Activated T-helper 2 cell treated with anti-CD3 and anti-CD28 coated beads, Interferon-gamma antibody, Interleukin-2, Interleukin-4, amounts not matched to agents 10 μg/mL and 5 μg/mL and 100 μg/mL, durations not matched to agents 14 hours and 24 hours and 36 hours (primary cell): ENCODE results near the gene ASPDH. TPM values are rescaled to one million over a fixed set of nuclear protein-coding genes. Genes with fewer than 3 reads are reported as not detected.
A peak's percentile ranks its signal among the peaks of the same experiment; 100 is the strongest.

Source experiments
- DNase-seq: peaks from one replicate; pipeline ENCODE4 v3.0.0; 2021; ENCODE audit warnings: low spot score
- H3K27ac Mint-ChIP-seq: one replicate; pipeline ENCODE4 v1.8.0; 2021; ENCODE audit warnings: mixed read lengths
- H3K27me3 Mint-ChIP-seq: one replicate; pipeline ENCODE4 v1.8.0; 2021; ENCODE audit warnings: low read depth, mixed read lengths
- H3K36me3 Mint-ChIP-seq: one replicate; pipeline ENCODE4 v1.8.0; 2021; ENCODE audit warnings: low read depth, mixed read lengths
- H3K4me1 Mint-ChIP-seq: one replicate; pipeline ENCODE4 v1.8.0; 2021; ENCODE audit warnings: low read depth, mixed read lengths
- H3K4me3 Mint-ChIP-seq: one replicate; pipeline ENCODE4 v1.8.0; 2021; ENCODE audit warnings: low read depth, mild to moderate bottlenecking, moderate library complexity, mixed read lengths
- H3K9me3 Mint-ChIP-seq: one replicate; pipeline ENCODE4 v1.8.0; 2021; ENCODE audit warnings: mixed read lengths
- intact Hi-C: fragments of 100-400 bp; cut with micrococcal nuclease; formaldehyde crosslinking; loops from one replicate; pipeline ENCODE4 v1.15.1; 2023
- total RNA-seq: library from RNA; stranded (reverse); gene quantifications from 2 replicates; pipeline ENCODE4 v1.2.3, GENCODE V29; 2022

The ASPDH gene
- total RNA-seq, 1 donor from 2014 or later = not detected

DNA sequence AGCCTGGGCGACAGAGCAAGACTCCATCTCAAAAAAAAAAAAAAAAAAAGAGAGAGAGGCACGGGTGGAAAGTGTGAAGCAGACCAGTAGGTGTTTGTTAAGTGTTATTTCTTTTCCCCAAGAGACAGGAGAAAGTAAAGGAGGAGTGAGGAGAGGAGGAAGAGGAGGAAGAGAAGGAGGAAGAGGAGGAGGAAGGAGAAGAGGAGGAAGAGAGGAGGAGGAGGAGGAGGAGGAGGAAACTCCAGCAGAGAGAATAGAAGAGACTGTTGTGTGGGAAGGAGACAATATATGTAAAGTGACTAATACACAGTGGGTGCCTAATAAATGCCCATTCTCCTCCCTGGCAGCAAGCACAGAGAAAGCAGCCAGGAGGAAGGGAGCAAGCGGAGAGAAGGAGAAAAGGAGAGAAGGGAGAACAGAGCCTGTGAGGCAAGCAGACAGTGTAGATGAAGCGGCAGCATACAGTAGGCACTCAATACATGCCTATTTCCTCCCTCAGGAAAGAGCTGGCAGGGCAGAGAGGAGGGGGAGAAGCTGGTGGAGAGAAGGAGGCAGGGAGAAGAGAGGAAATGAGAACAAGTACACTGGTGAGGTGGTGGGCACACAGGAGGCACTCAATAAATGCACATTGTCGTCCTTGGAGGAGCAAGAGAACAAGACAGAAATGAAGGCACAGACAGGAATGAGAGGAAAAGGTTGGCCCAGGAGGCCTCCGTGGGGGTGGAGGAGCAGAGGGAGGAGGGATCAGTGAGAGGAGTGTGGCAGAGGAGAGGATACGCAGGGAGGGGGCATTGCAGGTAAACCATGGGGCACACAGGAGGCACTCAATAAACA, 19.3 kb downstream of the ASPDH start:
- no peaks in the 10 kb centered on the region for H3K36me3 Mint-ChIP-seq
- intact Hi-C loops = no loop called here
- H3K4me3 Mint-ChIP-seq = no peak overlapping the region
- DNase-seq = no peak
- H3K9me3 Mint-ChIP-seq = no peaks in the 10 kb centered on the region
- peaks cover 9% of the 10 kb centered on the region for H3K4me1 Mint-ChIP-seq
- no peak overlapping the region for H3K27ac Mint-ChIP-seq
- H3K27me3 Mint-ChIP-seq = peaks cover 9% of the 10 kb centered on the region

DNA sequence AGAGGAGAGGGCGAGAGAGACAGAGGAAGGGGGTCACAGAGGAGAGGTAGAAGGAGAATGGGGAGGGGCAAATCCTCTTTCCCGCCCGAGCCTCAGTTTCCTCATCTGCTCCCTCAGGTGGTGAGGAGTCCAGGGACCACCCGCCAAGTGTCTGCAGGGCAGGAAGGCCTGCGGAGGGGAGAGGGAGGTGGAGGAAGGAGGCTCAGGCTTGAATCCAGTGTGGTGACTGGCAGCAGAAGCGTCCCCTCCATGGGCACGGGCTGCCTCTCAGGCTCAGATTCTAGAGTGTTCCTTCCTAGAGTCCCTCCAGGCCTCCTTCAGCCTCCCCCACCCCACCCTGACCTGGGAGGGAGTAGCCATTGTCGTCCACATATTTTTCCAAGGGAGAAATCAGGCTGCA, 20.5 kb downstream of the ASPDH start:
- intact Hi-C loops = no loop called here
- H3K9me3 Mint-ChIP-seq = no peaks in the 10 kb centered on the region
- H3K36me3 Mint-ChIP-seq = no peaks in the 10 kb centered on the region
- peaks cover 9% of the 10 kb centered on the region for H3K4me1 Mint-ChIP-seq
- DNase-seq = no peak
- no peak overlapping the region for H3K4me3 Mint-ChIP-seq
- peaks cover 9% of the 10 kb centered on the region for H3K27me3 Mint-ChIP-seq
- no peak overlapping the region for H3K27ac Mint-ChIP-seq

DNA sequence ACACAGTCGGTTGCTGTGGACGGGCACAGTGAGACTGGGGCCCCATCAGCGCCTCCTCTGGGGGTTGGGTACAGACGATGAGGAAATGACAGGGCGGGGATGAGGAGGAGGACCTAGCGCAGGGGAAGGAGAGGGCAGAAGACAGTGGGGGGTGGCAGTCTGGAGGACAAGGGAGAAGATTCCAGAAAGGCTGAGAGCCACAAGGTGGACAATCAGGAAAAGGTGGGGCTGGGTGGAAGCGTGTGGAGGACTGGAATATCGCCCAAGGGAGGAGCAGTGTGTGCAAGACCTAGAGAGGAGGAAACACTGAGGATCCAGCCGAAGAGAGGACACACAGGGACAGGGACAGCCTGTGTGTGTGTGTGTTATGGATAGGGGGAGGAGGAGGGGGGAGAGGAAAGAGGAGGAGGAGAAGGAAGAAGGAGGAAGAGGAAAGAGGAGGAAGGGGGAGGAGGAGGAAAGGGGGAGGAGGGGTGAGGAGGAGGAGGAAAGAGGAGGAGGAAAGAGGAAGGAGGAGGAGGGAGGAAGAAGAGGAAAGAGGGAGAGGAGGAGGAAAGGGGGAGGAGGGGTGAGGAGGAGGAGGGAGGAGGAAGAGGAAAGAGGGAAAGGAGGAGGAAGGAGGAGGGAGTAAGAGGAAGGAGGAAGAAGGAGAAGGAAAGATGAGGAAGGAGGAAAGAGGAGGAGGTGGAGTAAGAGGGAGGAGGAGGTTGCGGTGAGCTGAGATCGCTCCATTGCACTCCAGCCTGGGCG, 21.2 kb downstream of the ASPDH start:
- intact Hi-C loops = no loop called here
- Mint-ChIP-seq H3K4me3 (peak overlapping the region; percentile 19), H3K9me3 (no peaks in the 10 kb centered on the region), H3K36me3 (no peaks in the 10 kb centered on the region), H3K4me1 (peaks cover 9% of the 10 kb centered on the region), H3K27me3 (peaks cover 9% of the 10 kb centered on the region), H3K27ac (no peak overlapping the region)
- no peak for DNase-seq

DNA sequence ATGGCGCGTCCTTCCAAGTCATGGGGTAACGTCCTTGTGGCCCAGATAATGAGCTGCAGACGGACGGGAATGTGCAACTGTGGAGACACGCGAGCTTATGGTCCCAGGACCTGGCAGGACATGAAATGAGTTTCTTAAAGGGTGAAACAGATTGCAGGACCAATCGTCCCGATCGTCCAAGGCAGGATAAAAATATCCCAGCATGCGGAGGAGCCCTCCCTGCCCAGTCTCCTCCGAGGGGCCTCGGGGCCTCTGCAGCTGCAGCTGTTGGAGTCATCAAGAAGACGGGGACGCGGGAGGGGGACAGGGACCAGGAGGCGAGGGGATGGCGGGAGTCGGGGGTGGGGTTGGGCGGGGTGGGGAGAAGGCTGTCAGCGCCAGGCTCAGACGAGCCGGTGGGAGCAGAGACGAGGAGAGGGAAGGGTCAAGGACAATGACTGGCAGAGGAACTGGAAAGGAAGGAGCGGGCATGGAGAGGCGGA, 22.7 kb downstream of the ASPDH start:
- intact Hi-C loops = no loop called here
- Mint-ChIP-seq H3K4me3 (no peak overlapping the region), H3K27me3 (peaks cover 9% of the 10 kb centered on the region), H3K4me1 (peaks cover 9% of the 10 kb centered on the region), H3K27ac (no peak overlapping the region), H3K9me3 (peaks cover 6% of the 10 kb centered on the region), H3K36me3 (peaks cover 7% of the 10 kb centered on the region)
- DNase-seq = no peak

DNA sequence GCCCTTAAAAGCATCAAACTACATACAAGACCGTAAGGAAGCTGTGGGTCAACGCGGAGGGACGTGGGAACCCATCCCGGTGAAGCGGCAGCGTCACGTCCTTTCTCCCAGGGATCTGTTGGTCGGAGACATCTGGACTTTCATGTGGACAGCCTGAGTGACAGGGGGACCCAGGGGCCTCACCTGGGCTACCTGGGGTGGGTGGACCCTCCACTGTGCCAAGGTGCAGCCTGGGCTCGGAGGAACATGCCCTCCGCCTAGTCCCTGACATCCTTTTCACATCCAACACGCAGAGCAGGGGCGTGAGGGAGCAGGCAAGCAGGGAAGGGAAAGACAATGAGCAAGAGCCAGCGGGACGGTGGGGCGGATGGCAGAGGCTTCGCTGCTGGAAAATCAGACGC, 23.3 kb downstream of the ASPDH start:
- Mint-ChIP-seq H3K4me3 (no peak overlapping the region), H3K9me3 (peaks cover 6% of the 10 kb centered on the region), H3K4me1 (peaks cover 9% of the 10 kb centered on the region), H3K27me3 (peaks cover 9% of the 10 kb centered on the region), H3K27ac (no peak overlapping the region), H3K36me3 (peaks cover 13% of the 10 kb centered on the region)
- intact Hi-C loops = no loop called here
- no peak for DNase-seq

DNA sequence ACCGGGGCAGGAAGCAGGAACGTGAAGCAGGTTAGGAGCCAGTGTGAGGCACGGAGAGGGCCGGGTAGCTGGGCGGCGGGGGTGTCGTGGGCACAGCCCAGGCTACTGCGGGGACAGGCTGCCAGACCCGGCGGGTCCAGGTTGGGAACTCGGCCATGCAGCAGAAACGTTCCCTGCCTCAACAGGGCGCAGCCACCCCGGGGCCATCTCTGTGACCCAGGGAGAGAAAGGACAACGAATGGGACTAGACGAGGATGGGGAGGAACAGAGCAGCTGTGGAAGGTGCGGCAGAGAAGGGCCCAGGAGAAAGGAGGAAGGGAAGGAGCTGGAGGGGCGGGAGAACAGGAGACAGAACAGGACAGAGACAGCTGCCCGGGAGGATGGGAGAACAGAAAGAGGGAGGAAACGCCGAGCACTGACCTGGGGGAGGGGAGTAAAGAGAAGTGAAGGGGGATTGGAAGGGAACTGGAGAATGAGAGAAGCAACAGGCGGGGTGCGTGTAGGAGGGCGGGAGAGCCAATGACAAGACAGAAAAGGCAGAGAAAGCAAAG, 24.2 kb downstream of the ASPDH start:
- Mint-ChIP-seq H3K4me3 (no peak overlapping the region), H3K27ac (no peak overlapping the region), H3K36me3 (peaks cover 21% of the 10 kb centered on the region), H3K9me3 (peaks cover 6% of the 10 kb centered on the region), H3K27me3 (peaks cover 9% of the 10 kb centered on the region), H3K4me1 (peaks cover 9% of the 10 kb centered on the region)
- DNase-seq = no peak
- intact Hi-C loops = no loop called here

DNA sequence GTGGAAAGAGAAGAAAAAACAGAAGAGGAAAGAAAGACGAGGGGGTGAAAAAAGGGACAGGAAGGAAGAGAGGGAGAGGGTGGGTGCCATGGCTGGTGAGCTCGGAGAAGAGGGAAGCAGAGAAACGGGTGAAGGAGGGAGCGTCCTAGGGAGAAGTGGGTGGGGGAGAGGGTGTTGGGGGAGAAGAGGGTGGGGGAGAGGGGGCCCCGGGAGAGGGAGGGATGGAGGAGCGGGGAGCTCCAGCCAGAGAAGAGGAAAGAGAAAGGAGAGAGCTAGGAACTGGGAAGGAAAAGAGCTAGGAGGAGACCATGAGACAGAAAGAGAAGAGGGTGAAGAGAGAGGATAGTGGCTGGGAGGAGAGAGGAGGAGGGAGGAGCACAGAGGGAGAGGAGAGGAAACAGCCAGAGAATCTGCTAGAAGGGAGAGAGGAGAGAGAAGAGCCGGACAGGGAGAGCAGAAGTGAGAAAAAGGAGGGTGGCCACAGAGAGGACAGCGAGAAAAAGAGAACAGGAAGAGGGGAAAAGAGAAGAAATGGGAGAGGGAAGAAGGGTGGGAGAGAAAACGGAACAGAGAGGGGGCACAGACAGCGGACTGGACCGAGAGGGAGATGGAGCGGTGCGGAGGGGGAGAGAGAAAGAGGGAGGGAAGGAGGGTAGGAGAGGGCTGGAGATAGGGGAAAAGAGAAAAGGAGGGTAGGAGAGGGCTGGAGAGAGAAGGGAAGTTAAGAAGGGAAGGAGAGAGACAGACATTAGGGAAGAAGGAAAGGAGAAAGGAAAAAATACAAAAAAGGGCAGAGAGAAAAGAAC, 25.1 kb downstream of the ASPDH start:
- no peak for DNase-seq
- no peak overlapping the region for H3K27ac Mint-ChIP-seq
- H3K9me3 Mint-ChIP-seq = peaks cover 6% of the 10 kb centered on the region
- peaks cover 9% of the 10 kb centered on the region for H3K27me3 Mint-ChIP-seq
- H3K4me1 Mint-ChIP-seq = peaks cover 9% of the 10 kb centered on the region
- intact Hi-C loops = no loop called here
- H3K36me3 Mint-ChIP-seq = peaks cover 24% of the 10 kb centered on the region
- no peak overlapping the region for H3K4me3 Mint-ChIP-seq

DNA sequence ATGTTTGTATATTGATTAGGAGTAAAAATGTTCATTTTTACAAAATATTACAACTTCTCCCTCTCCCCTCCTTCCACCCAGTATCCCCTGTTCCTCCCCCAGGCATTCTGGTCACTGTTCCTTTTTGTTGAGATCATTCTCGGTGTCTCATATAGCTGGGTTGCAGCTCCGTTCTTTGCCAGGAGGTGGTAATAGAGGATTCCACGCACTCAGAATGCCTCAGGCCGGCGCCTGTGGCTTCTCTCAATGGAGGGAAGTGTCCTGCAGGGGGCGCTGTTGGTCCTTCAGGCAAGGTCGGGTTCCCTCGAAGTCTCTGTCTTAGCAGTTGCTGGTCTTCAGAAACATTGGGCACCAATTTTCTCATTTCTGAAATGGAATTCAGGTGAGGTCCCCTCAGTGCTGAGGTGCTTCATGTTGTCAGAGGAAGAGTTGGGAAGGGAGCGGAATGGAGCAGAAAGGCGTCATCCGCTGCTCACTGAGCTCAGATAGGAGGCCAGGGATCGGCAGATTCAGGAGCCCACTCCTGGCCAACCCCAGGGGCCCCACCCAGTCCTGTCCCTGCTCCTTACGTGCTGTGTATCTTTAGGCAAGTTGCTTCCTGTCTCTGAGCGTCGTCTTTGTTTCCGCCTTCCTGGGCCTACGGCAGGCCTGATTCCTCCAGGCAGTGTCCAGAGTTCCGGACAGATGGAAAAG, 26.7 kb downstream of the ASPDH start:
- no peak overlapping the region for H3K27ac Mint-ChIP-seq
- peaks cover 35% of the 10 kb centered on the region for H3K36me3 Mint-ChIP-seq

DNA sequence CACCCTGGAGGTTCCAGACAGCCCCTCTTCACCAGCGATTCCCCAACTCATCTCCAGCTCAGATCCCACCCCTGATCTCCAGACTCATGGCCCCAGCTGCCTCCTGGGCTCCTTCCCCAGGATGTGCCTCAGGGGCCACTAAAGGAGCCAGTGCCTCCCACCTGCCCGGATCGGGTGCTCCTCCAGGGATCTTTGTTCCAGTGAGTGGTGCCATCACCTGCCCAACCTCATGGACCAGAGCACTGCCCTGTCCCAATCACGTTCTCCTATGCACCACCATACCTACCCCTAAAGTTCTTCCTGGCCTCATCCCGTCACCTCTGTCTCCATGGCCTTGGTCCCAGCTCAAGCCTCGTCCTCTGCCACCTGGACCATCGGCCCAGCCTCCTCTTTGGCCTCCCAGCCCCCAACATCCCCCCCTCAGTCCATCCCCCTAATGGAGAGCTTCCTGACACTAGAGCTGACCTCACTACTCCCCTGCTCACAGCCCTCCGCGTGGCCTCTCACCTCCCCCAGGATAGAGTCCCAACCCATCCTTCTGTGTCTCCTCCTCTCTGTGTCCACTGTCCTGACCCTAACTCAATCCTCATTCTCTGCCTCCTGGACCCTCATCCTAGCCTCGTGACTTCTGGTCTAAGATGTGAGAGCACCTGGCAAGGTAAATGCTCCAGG, 28.3 kb downstream of the ASPDH start:
- Mint-ChIP-seq H3K27ac (no peak overlapping the region), H3K27me3 (no peaks in the 10 kb centered on the region), H3K4me1 (no peaks in the 10 kb centered on the region), H3K9me3 (peaks cover 6% of the 10 kb centered on the region), H3K36me3 (peaks cover 42% of the 10 kb centered on the region), H3K4me3 (no peak overlapping the region)
- no peak for DNase-seq
- intact Hi-C loops = no loop called here

More for the DNA sequence above, 26.7 kb downstream of the ASPDH start:
- peak; percentile 39 for DNase-seq
- Mint-ChIP-seq H3K4me1 (peaks cover 6% of the 10 kb centered on the region), H3K9me3 (peaks cover 6% of the 10 kb centered on the region), H3K4me3 (no peak overlapping the region), H3K27me3 (peaks cover 6% of the 10 kb centered on the region)
- intact Hi-C loops = no loop called here

DNA sequence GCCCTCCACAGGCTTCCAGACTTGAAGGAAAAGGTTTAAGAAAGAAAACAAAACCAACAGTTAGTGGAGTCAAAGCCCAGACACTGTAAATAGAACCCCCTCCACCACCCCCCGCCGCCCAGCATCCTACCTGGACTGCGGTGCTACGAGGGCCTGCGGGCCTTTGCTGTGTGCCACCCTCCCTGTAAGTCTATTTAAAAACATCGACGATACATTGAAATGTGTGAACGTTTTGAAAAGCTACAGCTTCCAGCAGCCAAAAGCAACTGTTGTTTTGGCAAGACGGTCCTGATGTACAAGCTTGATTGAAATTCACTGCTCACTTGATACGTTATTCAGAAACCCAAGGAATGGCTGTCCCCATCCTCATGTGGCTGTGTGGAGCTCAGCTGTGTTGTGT, 30.8 kb downstream of the ASPDH start:
- no peak overlapping the region for H3K4me3 Mint-ChIP-seq
- intact Hi-C loops = no loop called here
- H3K9me3 Mint-ChIP-seq = peaks cover 6% of the 10 kb centered on the region

DNA sequence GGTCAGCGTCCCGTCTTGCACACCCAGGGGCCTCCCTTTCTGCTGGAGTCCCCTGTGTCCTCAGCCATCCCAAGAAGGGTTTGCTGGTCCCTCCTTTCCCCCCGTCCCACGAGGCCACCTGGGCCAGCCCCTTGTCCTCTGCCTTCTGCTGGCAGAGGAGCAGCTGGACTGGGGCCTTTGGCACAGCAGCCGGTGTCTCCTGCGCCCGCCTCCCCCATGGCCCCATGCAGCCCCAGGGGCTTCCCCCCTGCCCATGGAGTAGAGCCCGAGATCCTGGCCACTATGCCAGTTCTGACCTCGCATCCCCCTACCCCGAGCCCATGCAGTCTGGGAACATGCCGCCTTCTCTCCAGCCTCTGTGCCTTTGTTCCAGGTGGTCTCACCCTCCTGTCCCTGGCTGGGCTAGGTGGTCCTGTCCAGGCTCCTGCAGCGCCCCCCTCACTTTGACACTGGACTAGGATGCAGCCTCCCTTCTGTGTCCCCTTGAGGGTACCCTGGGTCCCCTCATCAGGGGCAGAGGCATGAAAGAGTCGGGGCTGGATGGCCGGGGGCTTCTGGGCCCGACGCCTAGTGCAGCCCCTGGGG, 31.4 kb downstream of the ASPDH start:
- Mint-ChIP-seq H3K36me3 (peaks cover 60% of the 10 kb centered on the region), H3K27ac (no peak overlapping the region), H3K27me3 (no peaks in the 10 kb centered on the region), H3K4me1 (peaks cover 5% of the 10 kb centered on the region), H3K4me3 (no peak overlapping the region), H3K9me3 (peaks cover 6% of the 10 kb centered on the region)
- no peak for DNase-seq
- intact Hi-C loops = no loop called here

More for the DNA sequence above, 30.8 kb downstream of the ASPDH start:
- H3K4me1 Mint-ChIP-seq = no peaks in the 10 kb centered on the region
- no peaks in the 10 kb centered on the region for H3K27me3 Mint-ChIP-seq
- DNase-seq = no peak
- H3K27ac Mint-ChIP-seq = no peak overlapping the region
- H3K36me3 Mint-ChIP-seq = peaks cover 55% of the 10 kb centered on the region
